ENCODE measurements around the gene DSCAML1.

DNA sequence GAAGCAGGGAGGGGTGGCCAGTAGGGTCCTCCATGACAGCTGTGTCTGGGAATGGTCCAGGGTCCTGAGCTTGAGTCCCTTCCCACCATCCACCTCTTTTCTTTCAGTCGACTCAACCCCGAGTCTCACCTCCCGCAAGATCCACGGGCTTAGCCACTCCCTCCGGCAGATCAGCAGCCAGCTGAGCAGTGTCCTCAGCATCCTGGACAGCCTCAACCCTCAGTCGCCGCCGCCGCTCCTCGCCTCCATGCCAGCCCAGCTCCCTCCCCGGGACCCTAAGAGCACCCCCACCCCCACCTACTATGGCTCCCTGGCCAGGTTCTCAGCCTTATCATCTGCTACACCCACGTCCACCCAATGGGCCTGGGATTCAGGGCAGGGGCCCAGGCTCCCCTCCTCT, 387.5 kb downstream of the DSCAML1 start:
- TF ChIP-seq CTCF (IDR thresholded peaks at IDR 0.05) (no peak), POLR2A (IDR thresholded peaks at IDR 0.05) (no peak)
